Omental fat pad (tissue), 4 donors: ENCODE measurements around the gene DPP9. TPM values are rescaled to one million over a fixed set of nuclear protein-coding genes. Genes with fewer than 3 reads are reported as not detected.

Experiments
- ATAC-seq: fragments of 150-250 bp; one replicate; pipeline ENCODE4 v1.9.1; 2016; ENCODE audit warnings: mild to moderate bottlenecking, moderate library complexity; ENCODE audit not compliant: low FRiP score
- DNase-seq: peaks from one replicate; pipeline ENCODE4 v3.0.0-alpha.2; 2019; ENCODE audit warnings: low spot score
- total RNA-seq, 4 donors: library from RNA; depleted of rRNA; stranded (reverse); fragments of >200 nt; gene quantifications; one replicate each; pipeline ENCODE4 v1.1.0, GENCODE V29; 2016
- TF ChIP-seq, protein P1 (sequence below), 3 donors: fragments of 450-650 bp; IDR thresholded peaks; one replicate each; pipeline ENCODE4 v1.5.1; 2016 to 2017; ENCODE audit warnings: antibody characterized with exemption in 3 of 3, mild to moderate bottlenecking in 3 of 3, moderate library complexity in 2 of 3

DPP9 gene
- total RNA-seq: 10 to 100 TPM; 25.3 to 42.9 (median 41.0) TPM

DNA sequence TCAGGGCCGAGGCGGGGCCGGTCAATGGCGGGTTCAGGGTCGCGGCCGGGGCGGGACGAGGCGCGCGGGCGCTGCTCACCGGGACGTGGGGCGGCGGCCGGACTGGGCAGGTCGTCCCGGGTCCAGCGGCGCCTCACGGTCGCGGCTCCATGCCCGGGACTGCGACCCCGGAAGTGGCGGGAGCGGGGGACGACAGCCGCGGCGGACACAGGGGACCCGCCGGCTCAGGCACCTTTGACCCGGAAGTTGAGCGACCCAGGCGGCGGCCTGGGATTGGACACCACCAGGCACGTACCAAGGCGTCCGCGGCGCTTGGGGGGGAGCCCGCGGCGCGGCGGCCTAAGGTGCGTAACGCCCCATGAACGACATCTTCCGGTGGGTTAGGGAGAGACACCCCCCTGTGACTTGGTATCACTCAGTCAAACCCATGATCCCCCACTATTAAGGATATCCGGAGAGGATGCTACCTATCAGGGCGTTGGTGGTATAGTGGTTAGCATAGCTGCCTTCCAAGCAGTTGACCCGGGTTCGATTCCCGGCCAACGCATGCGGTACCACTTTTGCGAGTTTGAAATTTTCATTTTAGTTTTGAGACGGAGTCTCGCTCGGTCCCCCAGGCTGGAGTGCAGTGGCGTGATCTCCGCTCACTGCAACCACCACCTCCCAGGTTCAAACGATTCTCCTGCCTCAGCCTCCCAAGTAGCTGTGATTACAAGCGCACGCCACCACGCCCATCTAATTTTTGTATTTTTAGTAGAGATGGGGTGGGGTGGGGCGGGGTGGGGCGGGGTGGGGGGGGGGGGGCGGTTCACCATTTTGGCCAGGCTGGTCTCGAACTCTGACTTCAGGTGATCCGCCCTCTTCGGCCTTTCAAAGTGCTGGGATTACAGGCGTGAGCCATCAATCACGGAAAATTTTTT, at the start of gene DPP9:
TSS of gene DPP9 (minus strand) at position 248 of the 920 bp plus-strand sequence. CDS start 3,936 bp downstream, outside the sequence.
- TF ChIP-seq, protein P1, sequence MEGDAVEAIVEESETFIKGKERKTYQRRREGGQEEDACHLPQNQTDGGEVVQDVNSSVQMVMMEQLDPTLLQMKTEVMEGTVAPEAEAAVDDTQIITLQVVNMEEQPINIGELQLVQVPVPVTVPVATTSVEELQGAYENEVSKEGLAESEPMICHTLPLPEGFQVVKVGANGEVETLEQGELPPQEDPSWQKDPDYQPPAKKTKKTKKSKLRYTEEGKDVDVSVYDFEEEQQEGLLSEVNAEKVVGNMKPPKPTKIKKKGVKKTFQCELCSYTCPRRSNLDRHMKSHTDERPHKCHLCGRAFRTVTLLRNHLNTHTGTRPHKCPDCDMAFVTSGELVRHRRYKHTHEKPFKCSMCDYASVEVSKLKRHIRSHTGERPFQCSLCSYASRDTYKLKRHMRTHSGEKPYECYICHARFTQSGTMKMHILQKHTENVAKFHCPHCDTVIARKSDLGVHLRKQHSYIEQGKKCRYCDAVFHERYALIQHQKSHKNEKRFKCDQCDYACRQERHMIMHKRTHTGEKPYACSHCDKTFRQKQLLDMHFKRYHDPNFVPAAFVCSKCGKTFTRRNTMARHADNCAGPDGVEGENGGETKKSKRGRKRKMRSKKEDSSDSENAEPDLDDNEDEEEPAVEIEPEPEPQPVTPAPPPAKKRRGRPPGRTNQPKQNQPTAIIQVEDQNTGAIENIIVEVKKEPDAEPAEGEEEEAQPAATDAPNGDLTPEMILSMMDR (IDR thresholded peaks at IDR 0.05): no peak
- ATAC-seq (peak; percentile 95), DNase-seq (peak; percentile 98)

DNA sequence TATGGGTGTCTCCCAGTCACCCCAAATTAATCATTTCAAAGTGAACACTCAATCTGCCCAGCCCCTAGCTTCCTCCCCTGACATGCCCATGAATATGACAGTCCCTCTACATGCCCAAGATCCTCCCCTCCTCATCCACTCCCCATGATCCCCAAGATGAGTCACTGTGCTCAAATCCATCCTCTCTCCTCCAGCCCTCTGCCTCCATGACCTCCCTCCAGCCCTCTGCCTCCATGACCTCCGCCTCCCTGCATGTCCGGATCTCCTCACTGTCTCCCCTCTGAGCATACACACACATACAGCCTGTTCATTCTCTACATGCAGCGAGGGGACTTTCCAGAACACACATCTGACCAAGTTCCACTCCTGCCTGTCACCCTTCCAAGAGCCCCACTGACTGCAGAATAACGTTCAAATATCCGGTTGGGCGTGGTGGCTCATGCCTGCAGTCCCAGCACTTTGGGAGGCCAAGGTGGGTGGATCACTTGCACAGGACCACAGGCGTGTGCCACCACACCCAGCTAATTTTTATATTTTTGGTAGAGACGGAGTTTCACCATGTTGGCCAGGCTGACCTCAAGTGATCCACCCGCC, 49.5 kb upstream of the DPP9 start:
- TF ChIP-seq, protein P1 (IDR thresholded peaks at IDR 0.05): no peak
- ATAC-seq (no peak), DNase-seq (no peak)

DNA sequence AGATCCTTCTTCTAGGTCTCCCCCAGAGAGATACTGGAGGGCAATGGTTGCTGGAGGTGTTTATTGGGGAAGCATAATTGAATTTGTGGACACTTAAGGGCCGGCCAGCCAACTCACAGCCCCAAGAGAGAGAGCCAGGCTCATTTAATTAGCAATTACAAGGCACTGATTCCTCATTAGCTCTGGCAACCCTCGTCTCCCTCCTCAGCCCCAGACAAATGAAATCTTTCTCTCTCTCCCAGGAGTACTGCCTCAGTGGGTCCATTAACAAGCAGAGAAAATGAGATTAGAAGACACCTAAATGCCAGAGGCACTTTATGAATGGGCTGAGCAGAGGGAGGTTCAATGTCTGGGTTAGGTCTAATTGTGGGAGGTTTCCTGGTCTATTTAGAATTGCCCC, 48.9 kb upstream of the DPP9 start:
- TF ChIP-seq, protein P1 (IDR thresholded peaks at IDR 0.05): no peak
- DNase-seq: no peak
- no peak for ATAC-seq

DNA sequence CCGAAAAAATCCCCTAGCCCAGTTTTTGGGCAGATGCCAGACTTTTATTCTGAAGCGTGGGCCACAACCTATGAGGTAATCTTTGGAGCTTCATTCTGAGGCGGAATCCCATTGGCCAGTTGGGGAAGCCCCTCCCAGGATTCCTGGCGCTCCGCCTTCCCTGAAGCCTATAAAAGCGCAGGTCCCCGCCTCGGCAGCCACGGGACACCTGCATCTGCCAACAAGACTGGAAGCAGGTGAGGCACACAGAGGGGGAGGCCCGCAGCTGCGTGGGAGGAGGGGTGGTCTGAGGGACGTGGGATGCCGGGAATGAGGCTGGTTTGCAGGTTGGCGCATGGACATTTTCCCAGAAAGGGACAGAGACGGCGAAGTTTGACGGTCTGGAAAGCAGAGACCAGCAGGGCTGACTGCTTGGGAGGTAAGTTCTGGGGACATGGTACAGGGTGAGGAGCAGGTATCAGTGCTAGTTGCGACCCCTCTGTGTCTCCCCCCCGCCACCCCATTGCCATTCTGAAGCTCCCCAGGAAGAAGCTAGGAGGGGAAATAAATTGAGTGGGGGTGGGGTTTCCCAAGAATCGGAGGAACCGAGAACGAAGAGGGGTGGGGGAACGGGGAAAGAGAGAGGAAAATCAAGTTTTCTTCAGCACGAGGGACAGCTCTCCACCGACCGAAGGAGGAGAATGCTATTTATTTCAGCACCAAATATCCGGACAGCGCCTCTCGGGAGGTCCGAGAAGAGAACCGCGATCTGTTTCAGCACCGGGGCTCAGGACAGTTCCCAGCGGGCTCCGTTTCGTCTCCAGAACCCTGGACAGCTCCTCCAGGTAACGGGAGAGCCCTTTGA, 45.5 kb upstream of the DPP9 start:
- DNase-seq (peak; percentile 63), ATAC-seq (peak; percentile 77)
- TF ChIP-seq, protein P1 (IDR thresholded peaks at IDR 0.05): no peak

DNA sequence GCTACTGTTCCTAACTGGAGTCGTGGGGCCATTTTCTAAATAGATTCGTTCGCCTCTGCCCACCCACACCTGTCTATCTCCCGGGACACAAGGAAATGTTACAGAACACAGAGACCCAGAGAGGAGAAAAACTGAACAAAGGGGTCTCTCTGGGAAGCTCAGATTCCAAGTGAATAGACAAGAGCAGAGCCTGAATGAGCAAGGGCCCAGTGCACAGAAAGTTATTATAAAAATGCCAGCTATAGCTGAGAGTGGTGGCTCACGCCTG, 40.7 kb upstream of the DPP9 start:
- TF ChIP-seq, protein P1 (IDR thresholded peaks at IDR 0.05): no peak
- DNase-seq: no peak
- no peak for ATAC-seq

DNA sequence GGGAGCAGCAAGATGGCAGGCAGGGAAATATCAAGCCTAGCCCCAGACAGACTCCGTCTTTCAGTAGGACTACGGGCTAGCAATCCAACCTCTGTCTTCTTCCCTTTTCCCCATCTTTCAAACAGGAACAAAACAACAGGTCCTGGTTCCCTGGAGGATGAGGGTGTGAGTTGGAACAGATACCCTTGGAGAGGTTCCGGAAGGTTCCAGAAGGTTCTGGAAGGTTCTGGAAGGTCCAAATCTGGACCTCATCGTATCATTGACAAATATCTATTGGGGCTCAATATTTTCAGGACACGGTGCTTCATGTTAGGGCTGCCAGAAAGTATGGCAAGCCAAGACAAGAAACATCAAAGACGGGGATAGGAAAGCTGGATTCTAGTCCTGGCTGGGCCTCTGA, 39.4 kb upstream of the DPP9 start:
- ATAC-seq (no peak), DNase-seq (no peak)
- TF ChIP-seq, protein P1 (IDR thresholded peaks at IDR 0.05): no peak
